ENCODE results near the gene PIANP.
"Not testable (repeated sequence)": the region's sequence is repeated elsewhere in the genome, so short reads cannot be mapped to it uniquely, and the experiment has no call there.

GRCh38 chr12:6743300-6743699 lies 42.7 kb upstream of the PIANP start:
- TF ChIP-seq, protein P1, sequence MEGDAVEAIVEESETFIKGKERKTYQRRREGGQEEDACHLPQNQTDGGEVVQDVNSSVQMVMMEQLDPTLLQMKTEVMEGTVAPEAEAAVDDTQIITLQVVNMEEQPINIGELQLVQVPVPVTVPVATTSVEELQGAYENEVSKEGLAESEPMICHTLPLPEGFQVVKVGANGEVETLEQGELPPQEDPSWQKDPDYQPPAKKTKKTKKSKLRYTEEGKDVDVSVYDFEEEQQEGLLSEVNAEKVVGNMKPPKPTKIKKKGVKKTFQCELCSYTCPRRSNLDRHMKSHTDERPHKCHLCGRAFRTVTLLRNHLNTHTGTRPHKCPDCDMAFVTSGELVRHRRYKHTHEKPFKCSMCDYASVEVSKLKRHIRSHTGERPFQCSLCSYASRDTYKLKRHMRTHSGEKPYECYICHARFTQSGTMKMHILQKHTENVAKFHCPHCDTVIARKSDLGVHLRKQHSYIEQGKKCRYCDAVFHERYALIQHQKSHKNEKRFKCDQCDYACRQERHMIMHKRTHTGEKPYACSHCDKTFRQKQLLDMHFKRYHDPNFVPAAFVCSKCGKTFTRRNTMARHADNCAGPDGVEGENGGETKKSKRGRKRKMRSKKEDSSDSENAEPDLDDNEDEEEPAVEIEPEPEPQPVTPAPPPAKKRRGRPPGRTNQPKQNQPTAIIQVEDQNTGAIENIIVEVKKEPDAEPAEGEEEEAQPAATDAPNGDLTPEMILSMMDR (conservative IDR thresholded peaks at IDR 0.05) = not testable (repeated sequence)
- TF ChIP-seq ZFX (IDR thresholded peaks at IDR 0.05) = not testable (repeated sequence)
